PC-3 (cell line): Measurements from ENCODE around the gene XCR1.

Experiments used
- CTCF ChIP-seq: fragments of 300-600 bp; sonication (generic); conservative IDR thresholded peaks from 2 replicates; pipeline ENCODE4 v1.5.1; 2017; ENCODE audit warnings: antibody characterized with exemption, low read depth, mild to moderate bottlenecking, low read length
- EZH2 ChIP-seq: fragments of 300-600 bp; sonication (generic); IDR thresholded peaks from one replicate; pipeline ENCODE4 v1.6.1; 2017; ENCODE audit warnings: antibody characterized with exemption, mild to moderate bottlenecking, low read length; ENCODE audit not compliant: unreplicated experiment
- EZH2phosphoT487 ChIP-seq: fragments of 300-600 bp; sonication (generic); IDR thresholded peaks from 2 replicates; pipeline ENCODE4 v1.6.1; 2018; ENCODE audit warnings: mild to moderate bottlenecking, antibody characterized with exemption, low read length, borderline replicate concordance

DNA sequence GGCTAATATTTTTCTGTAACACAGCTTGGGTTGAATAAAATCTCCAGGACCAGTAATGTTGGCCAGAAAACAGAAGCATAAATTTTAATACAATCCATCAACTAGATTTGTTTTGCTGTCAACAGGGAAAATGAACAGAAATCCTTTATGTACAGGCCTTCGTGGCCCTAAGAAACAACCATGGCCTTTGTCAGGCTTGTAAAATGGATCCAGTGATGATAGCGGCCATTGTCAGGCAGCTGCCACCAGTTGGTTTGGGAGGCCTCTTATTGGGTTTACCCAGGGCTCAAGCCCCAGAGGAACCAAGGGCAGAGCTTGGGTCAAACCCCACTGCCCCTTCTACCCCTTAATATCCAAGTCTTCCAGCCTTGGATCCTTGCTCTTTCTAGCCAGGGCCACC is 26.1 kb downstream of the XCR1 start:
- TF ChIP-seq CTCF (no peak), EZH2phosphoT487 (no peak), EZH2 (no peak)
